HUES6 (cell line): ENCODE results near the gene WDR33.
"Not testable (repeated sequence)": the region's sequence is repeated elsewhere in the genome, so short reads cannot be mapped to it uniquely, and the experiment has no call there.

Experiments used
- H3K27ac ChIP-seq: 2 replicates; pipeline ENCODE4 v1.7.0; 2013; ENCODE audit warnings: low read depth, mild to moderate bottlenecking, low read length, inconsistent platforms
- H3K27me3 ChIP-seq: 2 replicates; pipeline ENCODE4 v1.6.1; 2013; ENCODE audit warnings: low read length; ENCODE audit not compliant: control insufficient read depth, insufficient read depth
- H3K36me3 ChIP-seq: 2 replicates; pipeline ENCODE4 v1.6.1; 2013; ENCODE audit warnings: low read length; ENCODE audit not compliant: control insufficient read depth, insufficient read depth
- H3K4me1 ChIP-seq: 2 replicates; pipeline ENCODE4 v1.6.1; 2013; ENCODE audit warnings: low read length; ENCODE audit not compliant: control insufficient read depth, insufficient read depth
- H3K4me3 ChIP-seq: 2 replicates; pipeline ENCODE4 v1.5.1; 2013; ENCODE audit warnings: low read depth, low read length
- H3K9ac ChIP-seq: one replicate; pipeline ENCODE4 v1.6.1; 2013; ENCODE audit warnings: mild to moderate bottlenecking, low read length
- H3K9me3 ChIP-seq: 2 replicates; pipeline ENCODE4 v1.6.1; 2013; ENCODE audit warnings: low read depth, low read length; ENCODE audit not compliant: control insufficient read depth, insufficient read depth

WDR33 gene

DNA sequence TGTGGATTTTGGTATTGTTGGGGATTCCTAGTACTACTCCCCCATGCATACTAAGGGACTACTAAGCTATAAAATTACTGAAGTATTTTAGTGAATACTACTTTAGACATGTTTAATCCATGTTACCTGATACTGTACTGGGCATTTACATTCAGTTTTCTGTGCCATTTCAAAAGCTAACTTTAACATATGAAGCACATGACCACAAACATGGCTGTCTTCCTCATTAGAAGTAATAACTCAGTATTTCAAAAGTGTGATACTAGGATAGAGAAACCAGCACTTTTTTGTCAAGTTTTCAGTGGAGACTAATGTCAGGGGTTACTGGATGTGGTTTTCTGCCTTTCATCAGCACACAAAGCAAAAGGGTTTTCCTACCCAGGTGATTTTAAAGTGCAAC, 27.9 kb downstream of the WDR33 start:
- Histone ChIP-seq H3K36me3 (peaks cover 9% of the 10 kb centered on the region), H3K27ac (no peak overlapping the region), H3K4me3 (no peak overlapping the region), H3K9me3 (no peaks in the 10 kb centered on the region), H3K9ac (no peak overlapping the region), H3K4me1 (no peaks in the 10 kb centered on the region), H3K27me3 (no peaks in the 10 kb centered on the region)

- no peaks in the 10 kb centered on the region for H3K9me3 ChIP-seq
- peaks cover 18% of the 10 kb centered on the region for H3K4me1 ChIP-seq
- no peak overlapping the region for H3K4me3 ChIP-seq
- H3K9ac ChIP-seq = no peak overlapping the region
- no peaks in the 10 kb centered on the region for H3K27me3 ChIP-seq
- no peak overlapping the region for H3K27ac ChIP-seq
- H3K36me3 ChIP-seq = peaks cover 4% of the 10 kb centered on the region; the same call in 1 of the 2 replicates
These were observed 32.1 kb downstream of the WDR33 start for GRCh38 chr2:127778850-127779249.

GRCh38 chr2:127778447-127778846, 32.5 kb downstream of the WDR33 start:
- Histone ChIP-seq H3K36me3 (peaks cover 4% of the 10 kb centered on the region; the same call in 1 of the 2 replicates), H3K9ac (no peak overlapping the region), H3K27me3 (no peaks in the 10 kb centered on the region), H3K27ac (no peak overlapping the region), H3K4me1 (peaks cover 18% of the 10 kb centered on the region), H3K9me3 (no peaks in the 10 kb centered on the region), H3K4me3 (no peak overlapping the region)

DNA sequence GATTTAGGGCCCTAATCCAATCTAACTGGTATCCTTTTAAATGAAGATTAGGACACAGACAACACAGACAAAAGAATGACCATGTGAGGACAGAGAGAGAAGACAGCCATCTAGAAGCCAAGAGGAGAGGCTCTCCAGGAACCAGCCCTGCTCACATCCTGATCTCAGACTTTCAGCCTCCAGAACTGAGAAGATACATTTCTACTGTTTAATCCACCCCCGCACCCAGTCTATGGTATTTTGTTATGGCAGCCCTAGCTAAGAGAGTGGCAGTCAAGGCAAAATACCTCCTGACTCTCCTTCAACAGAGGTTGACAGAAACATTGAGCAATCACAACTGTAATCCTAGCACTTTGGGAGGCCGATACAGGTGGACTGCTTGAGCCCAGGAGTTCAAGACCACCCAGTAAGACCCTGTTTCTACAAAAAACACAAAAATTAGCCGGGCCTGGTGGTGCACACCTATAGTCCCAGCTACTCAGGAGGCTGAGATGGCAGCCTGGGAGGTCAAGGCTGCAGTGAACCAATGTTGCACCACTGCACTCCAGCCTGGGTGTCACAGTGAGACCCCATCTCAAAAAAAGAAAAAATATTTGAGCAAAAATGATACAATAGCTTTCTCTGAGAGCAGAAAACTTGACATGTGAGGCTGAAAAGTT, 34.7 kb downstream of the WDR33 start:
- peaks cover 18% of the 10 kb centered on the region for H3K4me1 ChIP-seq
- H3K4me3 ChIP-seq = no peak overlapping the region
- H3K27me3 ChIP-seq = no peaks in the 10 kb centered on the region
- H3K9me3 ChIP-seq = no peaks in the 10 kb centered on the region
- H3K9ac ChIP-seq = no peak overlapping the region
- H3K27ac ChIP-seq = no peak overlapping the region; the same call in 1 of the 2 replicates
- H3K36me3 ChIP-seq = peaks cover 5% of the 10 kb centered on the region

DNA sequence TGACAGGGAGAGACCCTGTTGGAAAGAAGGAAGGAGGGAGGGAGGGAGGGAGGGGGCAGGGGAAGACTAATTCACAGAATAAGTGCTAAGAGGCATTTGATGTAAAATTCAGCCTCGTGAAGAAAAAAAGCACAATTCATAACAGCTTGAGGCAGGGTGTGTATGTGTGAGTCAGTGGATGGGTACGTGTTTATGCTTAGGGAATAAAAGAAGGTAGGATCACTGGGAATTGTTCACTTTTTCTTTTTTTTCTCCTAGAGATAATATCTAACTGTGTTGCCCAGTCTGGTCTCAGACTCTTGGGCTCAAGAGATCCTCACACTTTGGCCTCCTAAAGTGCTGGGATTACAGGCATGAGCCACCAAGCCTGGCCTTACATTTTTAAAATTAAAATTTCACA, 39.2 kb downstream of the WDR33 start:
- Histone ChIP-seq H3K4me1 (peaks cover 10% of the 10 kb centered on the region), H3K27ac (no peak overlapping the region), H3K36me3 (peaks cover 39% of the 10 kb centered on the region), H3K4me3 (no peak overlapping the region), H3K27me3 (no peaks in the 10 kb centered on the region), H3K9ac (no peak overlapping the region), H3K9me3 (no peaks in the 10 kb centered on the region)

GRCh38 chr2:127770973-127771735, 39.8 kb downstream of the WDR33 start:
- Histone ChIP-seq H3K27me3 (no peaks in the 10 kb centered on the region), H3K4me3 (no peak overlapping the region), H3K36me3 (peaks cover 45% of the 10 kb centered on the region), H3K9me3 (no peaks in the 10 kb centered on the region), H3K9ac (no peak overlapping the region), H3K4me1 (peaks cover 3% of the 10 kb centered on the region), H3K27ac (no peak overlapping the region)

- peaks cover 51% of the 10 kb centered on the region for H3K36me3 ChIP-seq
- H3K27me3 ChIP-seq, H3K4me3 ChIP-seq, H3K4me1 ChIP-seq, H3K27ac ChIP-seq, H3K9me3 ChIP-seq, H3K9ac ChIP-seq: not testable (repeated sequence)
These were observed 40.4 kb downstream of the WDR33 start for GRCh38 chr2:127770534-127770933.

- no peaks in the 10 kb centered on the region for H3K4me1 ChIP-seq
- no peak overlapping the region for H3K9ac ChIP-seq
- no peaks in the 10 kb centered on the region for H3K9me3 ChIP-seq
- H3K27ac ChIP-seq = 0 out of 2 replicates have a peak overlapping the region, but pooled peaks have one; percentile 41
- H3K36me3 ChIP-seq = peaks cover 61% of the 10 kb centered on the region
- no peaks in the 10 kb centered on the region for H3K27me3 ChIP-seq
- H3K4me3 ChIP-seq = no peak overlapping the region
These were observed 41.4 kb downstream of the WDR33 start for GRCh38 chr2:127769587-127769986.

DNA sequence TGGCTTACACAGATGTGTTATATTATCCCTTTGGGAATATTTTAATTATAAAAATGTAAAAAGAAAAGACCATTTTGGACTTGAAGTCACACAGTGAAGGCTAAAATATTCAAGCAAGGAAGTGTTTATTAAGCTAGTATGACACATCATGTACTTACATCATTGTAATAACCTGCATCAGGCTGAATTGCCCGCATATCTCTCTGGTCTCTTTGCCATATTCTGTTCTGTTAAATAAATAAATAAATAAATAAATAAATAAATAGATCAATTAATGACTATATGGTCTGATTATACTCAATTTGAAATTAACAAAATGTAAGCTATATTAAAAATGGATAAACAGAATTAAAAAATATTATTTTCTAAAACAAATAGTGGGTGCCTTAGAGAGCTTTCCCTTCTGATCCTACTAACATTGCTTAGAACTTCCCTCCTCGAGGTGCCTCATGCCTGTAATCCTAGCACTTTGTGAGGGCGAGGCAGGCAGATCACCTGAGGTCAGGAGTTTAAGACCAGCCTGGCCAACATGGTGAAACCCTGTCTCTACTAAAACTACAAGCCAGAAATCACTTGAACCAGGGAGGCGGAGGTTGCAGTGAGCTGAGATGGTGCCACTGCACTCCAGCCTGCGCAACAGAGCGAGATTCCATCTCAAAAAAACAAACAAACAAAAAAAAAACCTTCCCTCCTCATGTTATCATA, 42.0 kb downstream of the WDR33 start:
- H3K36me3 ChIP-seq = peaks cover 67% of the 10 kb centered on the region
- no peaks in the 10 kb centered on the region for H3K4me1 ChIP-seq
- no peaks in the 10 kb centered on the region for H3K9me3 ChIP-seq
- H3K27ac ChIP-seq = no peak overlapping the region
- no peaks in the 10 kb centered on the region for H3K27me3 ChIP-seq
- no peak overlapping the region for H3K4me3 ChIP-seq
- H3K9ac ChIP-seq = no peak overlapping the region

DNA sequence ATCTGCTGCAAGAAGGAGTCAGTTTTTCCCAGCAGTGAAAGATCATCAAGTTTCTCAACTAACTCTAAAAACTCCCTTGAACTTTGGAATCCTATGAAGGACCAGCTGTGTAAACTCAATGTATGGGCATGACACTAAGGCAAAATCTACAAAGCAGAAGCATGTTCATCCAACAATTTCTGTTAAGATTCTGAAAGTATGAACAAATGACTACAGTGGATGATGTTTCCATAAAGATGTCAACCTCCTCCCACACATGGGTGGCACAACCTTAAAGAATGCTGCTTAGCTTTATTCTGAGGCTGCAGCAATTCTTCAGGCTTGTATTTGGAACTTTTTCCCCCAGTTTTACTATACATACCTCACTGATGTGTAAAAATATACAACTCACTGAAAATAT, 47.2 kb downstream of the WDR33 start:
- peaks cover 88% of the 10 kb centered on the region for H3K36me3 ChIP-seq
- peaks cover under 1% of the 10 kb centered on the region; the same call in 1 of the 2 replicates for H3K4me1 ChIP-seq
- H3K9ac ChIP-seq = no peak overlapping the region
- no peak overlapping the region for H3K27ac ChIP-seq
- no peaks in the 10 kb centered on the region for H3K9me3 ChIP-seq
- no peaks in the 10 kb centered on the region for H3K27me3 ChIP-seq
- no peak overlapping the region for H3K4me3 ChIP-seq

GRCh38 chr2:127762846-127763245, 48.1 kb downstream of the WDR33 start:
- no peak overlapping the region for H3K27ac ChIP-seq
- H3K4me1 ChIP-seq = peaks cover 3% of the 10 kb centered on the region; the same call in 1 of the 2 replicates
- H3K9me3 ChIP-seq = no peaks in the 10 kb centered on the region
- peaks cover 85% of the 10 kb centered on the region for H3K36me3 ChIP-seq
- no peaks in the 10 kb centered on the region for H3K27me3 ChIP-seq
- H3K9ac ChIP-seq = no peak overlapping the region
- no peak overlapping the region for H3K4me3 ChIP-seq
